HepG2 (cell line): ENCODE results near the gene PRKCD.

Experiments
- ATF6 ChIP-seq: sonication (generic); formaldehyde crosslinking; conservative IDR thresholded peaks from 2 replicates; pipeline ENCODE4 v1.4.0; 2020; ENCODE audit warnings: missing genetic modification reagents
- CHCHD3 ChIP-seq: sonication (generic); formaldehyde crosslinking; IDR thresholded peaks from 2 replicates; pipeline ENCODE4 v1.8.0; 2022; ENCODE audit warnings: mild to moderate bottlenecking, missing genetic modification reagents, moderate library complexity
- FIP1L1 ChIP-seq: fragments of 200-400 bp; formaldehyde crosslinking; IDR thresholded peaks from 2 replicates; pipeline ENCODE4 v1.6.1; 2018; ENCODE audit warnings: low read depth, mild to moderate bottlenecking, low read length, moderate library complexity, borderline replicate concordance; ENCODE audit not compliant: insufficient read depth
- FOXA1 ChIP-seq, 2 experiments: fragments of 450-650 bp in 1 of 2; sonication (generic) in 1 of 2; formaldehyde crosslinking in 1 of 2; IDR thresholded peaks; 2 replicates each; pipeline versions ENCODE4 v1.4.0 to v1.6.1; 2016 to 2020; ENCODE audit warnings: missing genetic modification reagents in 1 of 2
- FOXM1 ChIP-seq: sonication (generic); formaldehyde crosslinking; IDR thresholded peaks from 2 replicates; pipeline ENCODE4 v1.5.0; 2020; ENCODE audit warnings: missing genetic modification reagents
- FUBP1 ChIP-seq: sonication (generic); formaldehyde crosslinking; IDR thresholded peaks from 2 replicates; pipeline ENCODE4 v1.5.1; 2020; ENCODE audit warnings: missing genetic modification reagents, mild to moderate bottlenecking, borderline replicate concordance
- MTA1 ChIP-seq: sonication (generic); formaldehyde crosslinking; IDR thresholded peaks from 2 replicates; pipeline ENCODE4 v1.4.0; 2020; ENCODE audit warnings: missing genetic modification reagents, mild to moderate bottlenecking, borderline replicate concordance
- RFX5 ChIP-seq: IDR thresholded peaks from 2 replicates; pipeline ENCODE4 v1.6.1; 2011; ENCODE audit warnings: low read depth, low read length, improper control_type of control experiment
- TRAFD1 ChIP-seq: sonication (generic); formaldehyde crosslinking; IDR thresholded peaks from 2 replicates; pipeline ENCODE4 v1.5.1; 2020; ENCODE audit warnings: missing genetic modification reagents, mild to moderate bottlenecking, borderline replicate concordance
- ZBTB20 ChIP-seq: sonication (generic); formaldehyde crosslinking; IDR thresholded peaks from 2 replicates; pipeline ENCODE4 v1.8.1; 2023; ENCODE audit warnings: missing genetic modification reagents, low read depth, mild to moderate bottlenecking, borderline replicate concordance
- ZFY ChIP-seq: sonication (generic); formaldehyde crosslinking; IDR thresholded peaks from 2 replicates; pipeline ENCODE4 v1.4.0; 2020; ENCODE audit warnings: missing genetic modification reagents
- ZNF703 ChIP-seq: sonication (generic); formaldehyde crosslinking; IDR thresholded peaks from 2 replicates; pipeline ENCODE4 v1.5.1; 2020; ENCODE audit warnings: missing genetic modification reagents, mild to moderate bottlenecking, moderate library complexity, borderline replicate concordance

- no peak for TF ChIP-seq FOXA1 (IDR thresholded peaks at IDR 0.05)
- no peak for TF ChIP-seq FOXA1 (CRISPR knock-in tag; IDR thresholded peaks at IDR 0.05)
- no peak for TF ChIP-seq ATF6 (CRISPR knock-in tag)
- TF ChIP-seq FIP1L1: no peak
- no peak for TF ChIP-seq ZBTB20 (CRISPR knock-in tag)
- TF ChIP-seq FOXM1: no peak
- TF ChIP-seq MTA1: no peak
- TF ChIP-seq ZFY (CRISPR knock-in tag): no peak
- TF ChIP-seq RFX5: no peak
- TF ChIP-seq ZNF703 (CRISPR knock-in tag): no peak
- TF ChIP-seq CHCHD3 (CRISPR knock-in tag): no peak
- no peak for TF ChIP-seq TRAFD1
- no peak for TF ChIP-seq FUBP1 (CRISPR knock-in tag)
Measured at GRCh38 chr3:53168175-53168923, 7.3 kb downstream of the PRKCD start.
